ENCODE results near the gene AKT3.

The AKT3 gene

DNA sequence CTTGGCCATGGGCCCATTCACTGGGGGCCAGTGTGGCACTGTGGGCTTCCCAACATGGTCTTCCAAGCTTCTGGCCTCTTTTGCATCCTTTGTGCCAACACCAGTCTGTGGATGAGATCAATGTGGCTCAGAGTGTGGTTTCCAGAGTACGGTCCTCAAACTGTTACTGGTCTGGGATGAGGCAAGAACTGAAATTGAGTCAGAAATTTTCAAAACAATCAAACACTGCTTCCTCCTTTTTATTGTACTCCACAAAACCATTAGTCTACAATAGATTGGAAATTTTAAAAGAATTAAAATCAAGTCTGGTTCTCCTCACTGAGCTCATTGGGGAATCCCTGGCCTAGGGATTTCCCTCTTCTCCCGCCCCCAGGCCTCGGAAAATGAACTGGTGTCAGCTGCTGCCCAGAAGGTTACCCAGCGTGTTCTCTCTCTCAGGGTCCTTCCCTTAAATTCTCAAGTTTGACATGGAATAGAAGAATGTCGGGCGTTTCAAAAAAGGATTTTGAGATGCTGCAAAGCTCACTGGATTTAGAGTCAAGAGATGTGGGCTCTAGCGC, 372.2 kb downstream of the AKT3 start:
- no peak overlapping the region for H3K4me3 ChIP-seq (ENCODE audit: low read depth in 1 of 2, low read length in 2 of 2)
- H3K27me3 ChIP-seq (ENCODE audit: control insufficient read depth in 1 of 2, insufficient read depth in 2 of 2, low read length in 2 of 2), result no peaks in the 10 kb centered on the region
- H3K9ac ChIP-seq (ENCODE audit: low read depth in 1 of 2, low read length in 2 of 2), result no peak overlapping the region
- no peak overlapping the region for H3K27ac ChIP-seq (ENCODE audit: low read depth, low read length)
- H3K9me3 ChIP-seq (ENCODE audit: control insufficient read depth in 1 of 2, low read length in 2 of 2), result no peaks in the 10 kb centered on the region
- H3K4me1 ChIP-seq (ENCODE audit: control insufficient read depth in 1 of 2, insufficient read depth in 2 of 2, low read length in 2 of 2), result no peaks in the 10 kb centered on the region
- no peaks in the 10 kb centered on the region for H3K36me3 ChIP-seq (ENCODE audit: control insufficient read depth in 1 of 2, insufficient read depth in 2 of 2, low read length in 2 of 2)

DNA sequence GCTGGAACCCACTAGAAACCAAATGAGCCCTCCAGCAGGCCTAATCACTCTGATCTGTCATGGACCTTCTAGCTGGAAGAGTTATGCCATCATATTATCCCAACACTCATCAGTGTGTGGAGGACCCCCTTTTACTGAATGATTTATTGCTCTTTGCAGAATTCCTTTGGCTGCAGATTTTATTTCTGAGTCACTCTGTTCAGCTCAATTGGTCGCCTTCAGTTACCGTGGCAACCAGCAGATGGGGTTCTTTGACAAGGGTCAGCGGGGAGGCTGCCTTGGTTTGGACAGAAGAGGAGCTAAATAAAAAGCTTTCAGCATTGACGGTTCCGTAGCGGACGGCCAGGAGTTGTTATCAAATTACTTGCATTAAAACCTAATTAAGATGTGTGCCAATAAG, 374.1 kb downstream of the AKT3 start:
- H3K9ac ChIP-seq (ENCODE audit: low read depth in 1 of 2, low read length in 2 of 2), result no peak overlapping the region
- no peaks in the 10 kb centered on the region for H3K36me3 ChIP-seq (ENCODE audit: control insufficient read depth in 1 of 2, insufficient read depth in 2 of 2, low read length in 2 of 2)
- H3K4me3 ChIP-seq (ENCODE audit: low read depth in 1 of 2, low read length in 2 of 2), result no peak overlapping the region
- H3K27ac ChIP-seq (ENCODE audit: low read depth, low read length), result no peak overlapping the region
- no peaks in the 10 kb centered on the region for H3K27me3 ChIP-seq (ENCODE audit: control insufficient read depth in 1 of 2, insufficient read depth in 2 of 2, low read length in 2 of 2)
- peaks cover 5 to 7% of the 10 kb centered on the region in 2 donors for H3K4me1 ChIP-seq (ENCODE audit: control insufficient read depth in 1 of 2, insufficient read depth in 2 of 2, low read length in 2 of 2)
- no peaks in the 10 kb centered on the region for H3K9me3 ChIP-seq (ENCODE audit: control insufficient read depth in 1 of 2, low read length in 2 of 2)

DNA sequence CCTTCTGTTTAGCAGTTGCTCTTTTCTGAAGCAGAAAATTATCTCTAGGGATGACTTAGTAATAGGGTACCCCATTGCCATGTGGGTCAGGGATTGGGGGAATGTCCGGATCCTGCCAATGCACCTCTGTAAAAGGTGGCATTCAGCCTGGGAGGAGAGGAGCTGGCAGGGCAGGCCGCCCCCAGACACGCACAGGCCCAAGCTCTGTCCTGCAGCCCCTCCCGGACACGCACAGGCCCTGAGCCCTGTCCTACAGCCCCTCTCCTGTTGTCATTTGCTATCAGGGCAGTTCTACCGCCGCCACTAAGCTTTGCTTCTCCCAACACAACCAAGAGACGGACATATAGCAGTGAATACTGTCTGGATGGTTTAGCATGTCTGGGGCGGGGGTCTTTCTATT, 375.1 kb downstream of the AKT3 start:
- H3K36me3 ChIP-seq (ENCODE audit: control insufficient read depth in 1 of 2, insufficient read depth in 2 of 2, low read length in 2 of 2), result no peaks in the 10 kb centered on the region
- H3K9ac ChIP-seq (ENCODE audit: low read depth in 1 of 2, low read length in 2 of 2), result no peak overlapping the region
- H3K4me1 ChIP-seq (ENCODE audit: control insufficient read depth in 1 of 2, insufficient read depth in 2 of 2, low read length in 2 of 2), result peaks cover 5 to 7% of the 10 kb centered on the region in 2 donors
- H3K27ac ChIP-seq (ENCODE audit: low read depth, low read length), result no peak overlapping the region
- no peaks in the 10 kb centered on the region for H3K27me3 ChIP-seq (ENCODE audit: control insufficient read depth in 1 of 2, insufficient read depth in 2 of 2, low read length in 2 of 2)
- H3K9me3 ChIP-seq (ENCODE audit: control insufficient read depth in 1 of 2, low read length in 2 of 2), result no peaks in the 10 kb centered on the region
- no peak overlapping the region for H3K4me3 ChIP-seq (ENCODE audit: low read depth in 1 of 2, low read length in 2 of 2)

DNA sequence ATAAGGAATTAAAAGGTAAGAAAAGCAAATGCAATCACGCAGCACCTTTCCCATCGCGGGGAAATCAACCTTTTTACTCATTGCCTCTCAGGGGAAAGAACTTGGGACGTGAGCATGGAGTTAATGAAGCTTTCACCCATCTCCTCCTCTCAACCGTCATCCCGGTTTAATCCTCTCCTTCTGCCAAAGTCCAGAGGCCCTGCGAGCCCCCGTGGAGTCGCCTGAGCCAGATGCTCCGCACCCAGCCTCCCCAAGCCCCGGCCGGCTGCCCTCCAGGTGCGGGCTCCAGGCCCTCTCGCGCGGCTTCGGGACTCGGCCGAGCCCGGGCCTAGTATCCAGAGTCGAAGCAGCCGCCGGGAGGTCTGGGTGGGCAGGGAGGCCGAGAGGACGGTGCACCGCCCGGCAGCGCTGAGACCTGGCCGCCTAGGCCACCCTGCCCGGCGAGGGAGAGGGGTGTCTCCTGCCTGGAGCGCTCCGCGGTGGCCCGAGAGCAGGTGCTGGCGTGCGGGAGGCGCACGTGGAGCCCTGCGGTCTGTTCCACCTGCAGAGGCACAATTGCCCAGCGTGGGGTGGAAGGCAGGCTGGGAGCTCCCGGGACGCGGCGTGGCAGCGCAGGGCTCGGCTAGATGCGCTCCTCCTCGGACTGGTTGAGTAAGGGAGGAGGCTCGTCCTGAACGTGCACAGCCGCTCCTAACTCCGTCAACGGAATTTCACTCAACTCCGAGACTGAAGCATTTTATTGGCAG, 375.7 kb downstream of the AKT3 start:
- Histone ChIP-seq H3K27me3 (ENCODE audit: control insufficient read depth in 1 of 2, insufficient read depth in 2 of 2, low read length in 2 of 2) (no peaks in the 10 kb centered on the region), H3K9ac (ENCODE audit: low read depth in 1 of 2, low read length in 2 of 2) (no peak overlapping the region), H3K36me3 (ENCODE audit: control insufficient read depth in 1 of 2, insufficient read depth in 2 of 2, low read length in 2 of 2) (no peaks in the 10 kb centered on the region), H3K9me3 (ENCODE audit: control insufficient read depth in 1 of 2, low read length in 2 of 2) (no peaks in the 10 kb centered on the region), H3K4me1 (ENCODE audit: control insufficient read depth in 1 of 2, insufficient read depth in 2 of 2, low read length in 2 of 2) (peaks cover 5 to 7% of the 10 kb centered on the region in 2 donors), H3K27ac (ENCODE audit: low read depth, low read length) (no peak overlapping the region), H3K4me3 (ENCODE audit: low read depth in 1 of 2, low read length in 2 of 2) (no peak overlapping the region)

DNA sequence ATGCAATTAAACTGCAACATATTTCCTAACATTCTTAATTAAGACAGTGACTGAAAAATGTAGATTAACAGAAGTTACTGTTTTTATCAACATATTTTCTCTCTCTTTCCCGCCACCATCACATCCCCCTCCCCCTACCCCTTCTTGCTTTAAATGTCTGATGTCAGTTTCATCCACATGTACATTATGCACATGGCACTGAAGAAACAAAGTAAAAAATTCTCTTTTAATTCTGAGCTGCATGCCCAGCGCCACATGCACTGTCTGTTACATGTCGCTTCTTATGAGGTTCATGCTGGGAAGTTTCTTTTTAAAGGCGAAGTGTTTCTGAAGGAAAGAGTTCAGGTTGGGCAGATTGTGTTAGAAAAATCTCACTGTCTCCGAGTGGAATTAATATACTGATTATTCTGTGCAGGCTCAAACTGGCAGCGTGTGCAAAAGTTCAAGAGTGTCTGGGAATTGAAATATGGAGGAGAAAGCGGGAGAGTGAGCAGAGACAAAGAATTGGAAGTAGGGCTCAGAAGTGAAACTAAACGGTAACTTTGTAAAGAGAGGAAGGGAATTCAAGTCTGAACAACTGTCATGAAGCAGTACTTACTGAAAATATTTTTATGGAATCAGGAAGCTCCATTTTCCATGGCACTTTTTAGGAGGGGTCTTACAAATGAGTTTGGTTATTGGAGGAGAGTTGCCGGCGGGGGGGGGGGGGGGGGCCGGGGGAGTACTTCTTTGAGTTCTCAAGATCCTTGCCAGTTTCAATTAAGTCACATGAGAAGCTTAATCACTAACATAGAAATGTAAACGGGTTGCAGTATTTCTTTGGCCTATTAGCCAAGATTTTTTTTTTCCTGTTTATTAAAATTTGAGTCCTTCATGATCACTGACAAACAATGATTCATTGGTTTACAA, 376.6 kb downstream of the AKT3 start:
- no peaks in the 10 kb centered on the region for H3K9me3 ChIP-seq (ENCODE audit: control insufficient read depth in 1 of 2, low read length in 2 of 2)
- H3K4me3 ChIP-seq (ENCODE audit: low read depth in 1 of 2, low read length in 2 of 2), result peak overlapping the region; percentile 35 to 50
- H3K36me3 ChIP-seq (ENCODE audit: control insufficient read depth in 1 of 2, insufficient read depth in 2 of 2, low read length in 2 of 2), result no peaks in the 10 kb centered on the region
- no peak overlapping the region for H3K9ac ChIP-seq (ENCODE audit: low read depth in 1 of 2, low read length in 2 of 2)
- peaks cover 5 to 7% of the 10 kb centered on the region in 2 donors for H3K4me1 ChIP-seq (ENCODE audit: control insufficient read depth in 1 of 2, insufficient read depth in 2 of 2, low read length in 2 of 2)
- H3K27me3 ChIP-seq (ENCODE audit: control insufficient read depth in 1 of 2, insufficient read depth in 2 of 2, low read length in 2 of 2), result no peaks in the 10 kb centered on the region
- H3K27ac ChIP-seq (ENCODE audit: low read depth, low read length), result no peak overlapping the region

DNA sequence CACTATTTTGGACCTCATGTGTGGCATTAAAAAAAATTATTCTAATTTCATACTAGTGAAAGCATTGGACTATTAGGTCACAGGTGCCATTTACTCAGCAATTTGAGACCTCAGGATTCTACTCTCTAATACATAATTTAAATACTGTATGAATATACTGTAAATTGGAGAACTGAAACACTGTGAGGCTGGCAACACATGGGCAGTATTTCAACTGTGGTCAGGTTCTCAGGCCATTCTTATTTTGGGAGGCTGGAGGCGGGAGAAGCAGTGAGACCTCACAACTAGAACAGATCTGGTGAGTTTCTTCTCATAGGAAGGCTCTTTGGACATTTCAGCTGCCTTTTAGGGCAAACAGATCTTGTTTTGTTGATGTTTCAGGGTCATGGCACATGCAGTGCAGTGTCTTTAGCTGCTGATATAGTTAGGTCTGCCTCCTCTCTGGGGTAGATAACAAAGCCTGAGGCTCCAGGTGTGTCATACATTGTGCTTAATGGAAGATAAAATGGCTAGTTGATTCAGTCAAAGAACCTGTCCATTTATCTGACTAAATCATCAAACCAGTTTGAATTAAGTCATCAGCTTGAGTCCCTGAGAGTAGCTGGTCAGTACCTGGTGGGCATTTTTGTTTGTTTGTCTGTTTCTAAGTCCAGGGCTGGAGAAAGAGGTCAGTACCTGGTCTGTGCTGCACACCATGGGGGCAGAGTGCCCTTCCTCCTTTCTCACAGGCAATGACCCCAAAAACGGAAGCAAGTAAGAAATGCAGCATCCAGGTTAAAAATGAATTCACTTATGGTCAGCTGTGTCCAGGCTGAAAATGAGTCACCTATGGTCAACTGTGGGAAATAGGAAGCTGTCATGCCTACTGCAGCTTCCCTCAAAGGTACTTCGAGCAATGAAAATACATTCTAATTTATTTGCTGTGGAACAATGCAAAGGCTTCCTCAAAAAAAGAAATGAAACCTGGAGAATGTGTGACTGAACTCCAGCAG, 378.0 kb downstream of the AKT3 start:
- Histone ChIP-seq H3K36me3 (ENCODE audit: control insufficient read depth in 1 of 2, insufficient read depth in 2 of 2, low read length in 2 of 2) (no peaks in the 10 kb centered on the region), H3K9ac (ENCODE audit: low read depth in 1 of 2, low read length in 2 of 2) (no peak overlapping the region), H3K4me1 (ENCODE audit: control insufficient read depth in 1 of 2, insufficient read depth in 2 of 2, low read length in 2 of 2) (peaks cover 5 to 7% of the 10 kb centered on the region in 2 donors), H3K27me3 (ENCODE audit: control insufficient read depth in 1 of 2, insufficient read depth in 2 of 2, low read length in 2 of 2) (no peaks in the 10 kb centered on the region), H3K9me3 (ENCODE audit: control insufficient read depth in 1 of 2, low read length in 2 of 2) (no peaks in the 10 kb centered on the region), H3K4me3 (ENCODE audit: low read depth in 1 of 2, low read length in 2 of 2) (no peak overlapping the region), H3K27ac (ENCODE audit: low read depth, low read length) (no peak overlapping the region)

DNA sequence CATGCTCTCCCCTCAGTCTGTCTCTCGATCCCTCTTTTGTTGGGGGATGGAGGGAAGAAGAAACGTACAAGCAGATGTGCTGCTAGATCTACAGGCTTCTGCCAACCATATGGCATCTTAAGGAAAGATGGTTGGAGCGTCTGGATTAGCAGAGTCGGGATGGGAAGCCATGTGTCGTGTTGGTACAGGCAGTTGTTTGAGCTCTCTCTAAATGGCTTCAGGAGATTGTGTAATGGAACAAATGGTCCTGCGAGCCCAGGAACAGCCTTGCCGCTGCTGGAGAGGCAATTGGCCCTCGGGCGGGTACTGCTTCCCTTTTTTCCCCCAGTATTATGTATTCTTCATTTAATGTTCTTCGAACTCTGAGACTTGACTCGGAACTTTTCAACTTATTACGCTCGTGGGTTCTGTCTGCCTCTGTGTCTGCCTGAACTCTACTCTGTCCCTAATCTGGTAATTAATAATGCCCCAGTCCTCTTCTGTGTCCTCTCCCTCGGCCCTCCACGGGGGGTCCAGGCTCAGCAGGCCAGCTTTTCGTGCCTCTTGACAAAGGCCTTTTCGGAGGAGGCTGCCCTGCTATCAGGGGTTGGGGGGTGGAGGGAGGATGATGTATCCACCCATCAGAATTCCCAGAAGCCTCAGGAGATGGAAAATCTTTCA, 378.9 kb downstream of the AKT3 start:
- Histone ChIP-seq H3K4me1 (ENCODE audit: control insufficient read depth in 1 of 2, insufficient read depth in 2 of 2, low read length in 2 of 2) (peaks cover 5 to 7% of the 10 kb centered on the region in 2 donors), H3K9ac (ENCODE audit: low read depth in 1 of 2, low read length in 2 of 2) (no peak overlapping the region), H3K36me3 (ENCODE audit: control insufficient read depth in 1 of 2, insufficient read depth in 2 of 2, low read length in 2 of 2) (no peaks in the 10 kb centered on the region), H3K9me3 (ENCODE audit: control insufficient read depth in 1 of 2, low read length in 2 of 2) (no peaks in the 10 kb centered on the region), H3K27ac (ENCODE audit: low read depth, low read length) (no peak overlapping the region), H3K27me3 (ENCODE audit: control insufficient read depth in 1 of 2, insufficient read depth in 2 of 2, low read length in 2 of 2) (no peaks in the 10 kb centered on the region), H3K4me3 (ENCODE audit: low read depth in 1 of 2, low read length in 2 of 2) (no peak overlapping the region)

DNA sequence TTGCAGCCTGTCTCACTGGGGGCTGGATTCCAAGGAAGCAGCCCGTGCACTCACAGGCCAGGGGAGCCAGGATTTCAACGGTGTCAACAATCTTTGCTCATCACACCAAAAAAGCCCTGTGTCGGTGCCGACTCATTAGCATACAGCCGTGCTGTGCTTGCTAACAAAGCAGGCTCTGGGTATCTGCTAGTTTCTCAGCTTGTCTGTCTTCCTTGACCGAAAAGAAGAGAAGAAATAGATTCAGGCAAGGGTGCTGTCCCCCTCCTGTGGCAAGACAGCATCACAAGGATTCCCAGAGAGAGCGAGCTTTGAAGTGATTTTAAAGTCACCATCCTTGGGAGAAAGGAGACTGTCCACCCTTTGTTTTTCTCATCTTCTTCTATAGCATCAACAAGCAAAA, 379.5 kb downstream of the AKT3 start:
- H3K9ac ChIP-seq (ENCODE audit: low read depth in 1 of 2, low read length in 2 of 2), result no peak overlapping the region

DNA sequence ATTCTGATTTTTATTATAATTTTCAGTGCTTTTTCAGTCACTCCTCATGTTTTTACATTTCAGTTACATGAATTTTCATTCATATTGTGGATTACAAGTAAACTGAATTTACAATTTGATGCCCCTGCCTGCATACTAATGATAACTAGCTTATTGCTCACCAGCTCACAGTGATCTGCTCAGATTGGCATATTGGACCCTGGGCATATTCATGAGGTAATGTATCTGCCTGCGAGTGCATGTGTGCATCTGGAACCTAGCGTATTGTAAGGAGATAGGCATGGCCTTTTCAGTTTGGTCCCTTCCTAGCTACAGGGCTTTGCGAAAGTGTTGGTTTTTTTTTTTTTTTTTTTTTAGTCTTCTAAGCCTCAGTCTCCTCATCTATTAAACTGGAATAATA, 380.5 kb downstream of the AKT3 start:
- Histone ChIP-seq H3K36me3 (ENCODE audit: control insufficient read depth in 1 of 2, insufficient read depth in 2 of 2, low read length in 2 of 2) (no peaks in the 10 kb centered on the region), H3K27ac (ENCODE audit: low read depth, low read length) (no peak overlapping the region), H3K9ac (ENCODE audit: low read depth in 1 of 2, low read length in 2 of 2) (no peak overlapping the region), H3K27me3 (ENCODE audit: control insufficient read depth in 1 of 2, insufficient read depth in 2 of 2, low read length in 2 of 2) (no peaks in the 10 kb centered on the region), H3K4me3 (ENCODE audit: low read depth in 1 of 2, low read length in 2 of 2) (no peak overlapping the region), H3K4me1 (ENCODE audit: control insufficient read depth in 1 of 2, insufficient read depth in 2 of 2, low read length in 2 of 2) (peaks cover 5 to 7% of the 10 kb centered on the region in 2 donors), H3K9me3 (ENCODE audit: control insufficient read depth in 1 of 2, low read length in 2 of 2) (no peaks in the 10 kb centered on the region)

More for the DNA sequence above, 379.5 kb downstream of the AKT3 start:
- H3K9me3 ChIP-seq (ENCODE audit: control insufficient read depth in 1 of 2, low read length in 2 of 2), result no peaks in the 10 kb centered on the region
- peaks cover 5 to 7% of the 10 kb centered on the region in 2 donors for H3K4me1 ChIP-seq (ENCODE audit: control insufficient read depth in 1 of 2, insufficient read depth in 2 of 2, low read length in 2 of 2)
- H3K4me3 ChIP-seq (ENCODE audit: low read depth in 1 of 2, low read length in 2 of 2), result no peak overlapping the region
- H3K27me3 ChIP-seq (ENCODE audit: control insufficient read depth in 1 of 2, insufficient read depth in 2 of 2, low read length in 2 of 2), result no peaks in the 10 kb centered on the region
- H3K36me3 ChIP-seq (ENCODE audit: control insufficient read depth in 1 of 2, insufficient read depth in 2 of 2, low read length in 2 of 2), result no peaks in the 10 kb centered on the region
- no peak overlapping the region for H3K27ac ChIP-seq (ENCODE audit: low read depth, low read length)
